Bronchial smooth muscle cell (primary cell): ENCODE measurements around the gene ATL2. TPM values are rescaled to one million over a fixed set of nuclear protein-coding genes. Genes with fewer than 3 reads are reported as not detected.

Experiments
- total RNA-seq: library from RNA; depleted of rRNA; stranded (reverse); fragments of >200 nt; gene quantifications from 2 replicates; pipeline ENCODE4 v1.2.1, GENCODE V29; 2014

Gene ATL2
- 45.7 and 55.0 TPM in 2 replicates for total RNA-seq

DNA sequence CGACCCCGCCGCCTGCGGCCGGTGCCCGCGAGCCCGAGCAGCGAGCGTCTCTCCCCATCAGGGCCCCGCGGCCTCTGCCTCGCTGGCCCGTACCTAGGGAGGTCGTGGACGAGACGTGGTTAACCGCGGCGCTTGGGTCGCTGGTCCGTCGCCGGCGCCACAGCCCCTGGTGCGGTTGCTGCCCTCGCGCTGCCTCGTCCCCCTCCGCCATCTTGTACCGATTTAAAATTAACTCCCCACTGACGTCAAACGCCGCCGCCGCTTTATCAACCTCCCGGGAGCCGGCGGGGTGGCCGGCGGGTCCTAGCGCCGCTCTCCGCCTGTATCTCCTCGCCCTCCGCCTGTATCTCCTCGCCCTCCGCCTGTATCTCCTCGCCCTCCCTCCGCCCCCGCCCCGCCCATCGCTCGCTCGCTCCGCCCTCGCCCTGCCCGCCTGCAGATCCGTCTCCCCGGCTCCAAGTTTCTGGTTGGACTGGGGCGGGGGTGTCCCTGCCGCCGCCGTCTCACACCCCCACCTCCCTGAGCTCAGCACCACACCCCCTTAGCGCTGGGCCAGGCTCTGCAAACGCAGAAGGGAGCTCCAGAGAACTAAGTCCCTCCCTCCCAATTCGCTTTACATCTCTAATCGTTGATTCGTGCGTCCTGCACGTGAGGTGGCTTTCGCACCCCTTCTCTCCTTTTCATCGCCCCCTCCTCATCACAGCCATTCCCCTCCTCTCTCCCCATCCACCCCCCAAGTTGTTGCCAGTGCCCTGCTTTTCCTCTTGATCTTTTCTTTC, at the start of gene ATL2:
TSS of gene ATL2 (minus strand) at position 224 of the 779 bp plus-strand sequence. CDS start at position 211, 13 bp downstream.

Other genes with a start within 250 kb of the ATL2 start
- 27.0 and 37.5 TPM in 2 replicates for gene HNRNPLL, start 225.7 kb upstream of the ATL2 start, total RNA-seq